IMR-90 (cell line): Measurements from ENCODE around the gene S100A8.

Source experiments
- BHLHE40 ChIP-seq: fragments of 150-350 bp; IDR thresholded peaks from 2 replicates; pipeline ENCODE4 v1.6.1; 2016; ENCODE audit warnings: mild to moderate bottlenecking, low read depth, low read length
- CEBPB ChIP-seq: IDR thresholded peaks from 2 replicates; pipeline ENCODE4 v1.6.1; 2012; ENCODE audit warnings: low read depth, low read length, improper control_type of control experiment
- CHD1 ChIP-seq: IDR thresholded peaks from 2 replicates; pipeline ENCODE4 v1.6.1; 2012; ENCODE audit warnings: low read depth, low read length, improper control_type of control experiment
- CTCF ChIP-seq: conservative IDR thresholded peaks from 2 replicates; pipeline ENCODE4 v1.5.1; 2012; ENCODE audit warnings: mild to moderate bottlenecking, low read depth, low read length, improper control_type of control experiment
- FOS ChIP-seq: fragments of 150-350 bp; IDR thresholded peaks from 2 replicates; pipeline ENCODE4 v1.6.1; 2016; ENCODE audit warnings: low read depth, low read length
- MAZ ChIP-seq: IDR thresholded peaks from 2 replicates; pipeline ENCODE4 v1.6.1; 2012; ENCODE audit warnings: low read depth, mild to moderate bottlenecking, low read length, improper control_type of control experiment, moderate library complexity, borderline replicate concordance
- MXI1 ChIP-seq: IDR thresholded peaks from 2 replicates; pipeline ENCODE4 v1.6.1; 2012; ENCODE audit warnings: low read depth, mild to moderate bottlenecking, low read length, moderate library complexity, borderline replicate concordance
- POLR2A ChIP-seq: IDR thresholded peaks from 2 replicates; pipeline ENCODE4 v1.6.1; 2012; ENCODE audit warnings: mild to moderate bottlenecking, low read depth, low read length
- RAD21 ChIP-seq: IDR thresholded peaks from 2 replicates; pipeline ENCODE4 v1.6.1; 2012; ENCODE audit warnings: low read length, improper control_type of control experiment
- TF ChIP-seq, protein P1 (sequence below): fragments of 150-350 bp; IDR thresholded peaks from 2 replicates; pipeline ENCODE4 v1.6.1; 2017; ENCODE audit warnings: mild to moderate bottlenecking, antibody characterized with exemption, low read length, low read depth
- TF ChIP-seq, protein P2 (sequence below): fragments of 150-350 bp; IDR thresholded peaks from 2 replicates; pipeline ENCODE4 v1.6.1; 2016; ENCODE audit warnings: low read depth, mild to moderate bottlenecking, low read length, moderate library complexity, borderline replicate concordance

DNA sequence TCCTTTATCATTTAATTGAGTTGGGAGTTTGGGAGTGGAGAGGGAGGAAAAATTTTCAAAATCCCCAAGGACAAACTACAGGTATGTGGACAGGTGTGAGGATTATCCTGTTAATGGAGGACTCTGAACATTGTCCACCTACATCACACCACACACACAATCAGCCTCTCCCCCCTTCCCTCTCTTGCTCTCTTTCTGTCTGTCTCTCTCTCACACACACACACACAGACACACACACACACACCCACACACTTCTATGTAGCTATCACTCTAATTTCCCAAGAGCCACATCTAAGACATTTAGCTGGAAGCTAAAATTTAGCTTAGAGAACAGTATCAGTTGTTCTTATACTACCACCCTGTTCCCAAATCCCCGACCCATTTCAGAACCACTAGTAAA is 1.5 kb downstream of the S100A8 start:
- TF ChIP-seq CHD1, result no peak
- TF ChIP-seq, protein P1, sequence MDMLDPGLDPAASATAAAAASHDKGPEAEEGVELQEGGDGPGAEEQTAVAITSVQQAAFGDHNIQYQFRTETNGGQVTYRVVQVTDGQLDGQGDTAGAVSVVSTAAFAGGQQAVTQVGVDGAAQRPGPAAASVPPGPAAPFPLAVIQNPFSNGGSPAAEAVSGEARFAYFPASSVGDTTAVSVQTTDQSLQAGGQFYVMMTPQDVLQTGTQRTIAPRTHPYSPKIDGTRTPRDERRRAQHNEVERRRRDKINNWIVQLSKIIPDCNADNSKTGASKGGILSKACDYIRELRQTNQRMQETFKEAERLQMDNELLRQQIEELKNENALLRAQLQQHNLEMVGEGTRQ, result no peak
- no peak for TF ChIP-seq FOS
- TF ChIP-seq CTCF, result no peak
- no peak for TF ChIP-seq CEBPB
- no peak for TF ChIP-seq BHLHE40
- TF ChIP-seq POLR2A, result no peak
- TF ChIP-seq, protein P2, sequence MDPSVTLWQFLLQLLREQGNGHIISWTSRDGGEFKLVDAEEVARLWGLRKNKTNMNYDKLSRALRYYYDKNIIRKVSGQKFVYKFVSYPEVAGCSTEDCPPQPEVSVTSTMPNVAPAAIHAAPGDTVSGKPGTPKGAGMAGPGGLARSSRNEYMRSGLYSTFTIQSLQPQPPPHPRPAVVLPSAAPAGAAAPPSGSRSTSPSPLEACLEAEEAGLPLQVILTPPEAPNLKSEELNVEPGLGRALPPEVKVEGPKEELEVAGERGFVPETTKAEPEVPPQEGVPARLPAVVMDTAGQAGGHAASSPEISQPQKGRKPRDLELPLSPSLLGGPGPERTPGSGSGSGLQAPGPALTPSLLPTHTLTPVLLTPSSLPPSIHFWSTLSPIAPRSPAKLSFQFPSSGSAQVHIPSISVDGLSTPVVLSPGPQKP, result no peak
- no peak for TF ChIP-seq RAD21
- TF ChIP-seq MAZ, result no peak
- TF ChIP-seq MXI1, result no peak
